BLaER1 treated with 17β-estradiol and CSF1 and Interleukin-3, amounts not matched to agents 10 nM and 100 nM (cell line): ENCODE results near the gene VRK2.

Experiments
- H3K27ac ChIP-seq, 11 experiments: shearing (Covaris generic); formaldehyde crosslinking; 2 replicates each; pipeline ENCODE4 v1.8.1; 2022
- H3K27me3 ChIP-seq, 11 experiments: shearing (Covaris generic); formaldehyde crosslinking; 2 replicates each; pipeline ENCODE4 v1.8.1; 2022
- H3K36me3 ChIP-seq, 11 experiments: shearing (Covaris generic); formaldehyde crosslinking; 2 replicates each; pipeline ENCODE4 v1.8.1; 2022
- H3K4me1 ChIP-seq, 10 experiments: shearing (Covaris generic); formaldehyde crosslinking; 2 replicates each; pipeline ENCODE4 v1.8.1; 2022
- H3K4me2 ChIP-seq, 11 experiments: shearing (Covaris generic); formaldehyde crosslinking; 2 replicates each; pipeline ENCODE4 v1.8.1; 2022
- H3K4me3 ChIP-seq, 10 experiments: shearing (Covaris generic); formaldehyde crosslinking; 2 replicates each; pipeline ENCODE4 v1.8.1; 2022
- H3K9ac ChIP-seq, 11 experiments: shearing (Covaris generic); formaldehyde crosslinking; 2 replicates each; pipeline ENCODE4 v1.8.1; 2022
- H3K9me3 ChIP-seq, 11 experiments: shearing (Covaris generic); formaldehyde crosslinking; replicated peaks in 1 of 11; 2 replicates each; pipeline ENCODE4 v1.8.1; 2022
- H4K20me1 ChIP-seq, 11 experiments: shearing (Covaris generic); formaldehyde crosslinking; 2 replicates each; pipeline ENCODE4 v1.8.1; 2022
- Cebpa-rat ChIP-seq, 11 experiments: shearing (Covaris generic); IDR thresholded peaks; 2 replicates each; pipeline ENCODE4 v1.8.1; 2022

Gene VRK2

GRCh38 chr2:58063641-58064040 is 17.0 kb downstream of the VRK2 start:
- peaks cover 4 to 57% (median 29%) of the 10 kb centered on the region in 11 experiments for H3K36me3 ChIP-seq
- peak overlapping the region in 3 of 11 experiments; percentile 6 to 21 (median 11); a peak in 3 of 22 replicates for H3K9ac ChIP-seq
- peak overlapping the region in 7 of 11 experiments; percentile 24 to 68 (median 47); a peak in 12 of 22 replicates for H3K27ac ChIP-seq
- peaks cover 0 to 16% (median 9%) of the 10 kb centered on the region in 11 experiments; a peak in 10 of 22 replicates for H3K9me3 ChIP-seq
- H3K27me3 ChIP-seq = no peaks in the 10 kb centered on the region
- no peak for TF ChIP-seq Cebpa-rat (IDR thresholded peaks at IDR 0.05)
- no peaks in the 10 kb centered on the region for H4K20me1 ChIP-seq
- no peak overlapping the region for H3K4me3 ChIP-seq
- H3K4me1 ChIP-seq = peaks cover 11 to 25% (median 14%) of the 10 kb centered on the region in 10 experiments; a peak in 19 of 20 replicates
- peak overlapping the region; percentile 4 to 68 (median 53) for H3K4me2 ChIP-seq

GRCh38 chr2:58064086-58064485 is 17.5 kb downstream of the VRK2 start:
- Histone ChIP-seq H3K9me3 (peaks cover under 1 to 17% (median 12%) of the 10 kb centered on the region in 11 experiments; a peak in 13 of 22 replicates), H4K20me1 (no peaks in the 10 kb centered on the region), H3K4me2 (peak overlapping the region; percentile 4 to 68 (median 53)), H3K36me3 (peaks cover 2 to 57% (median 28%) of the 10 kb centered on the region in 11 experiments; a peak in 20 of 22 replicates), H3K9ac (peak overlapping the region in 3 of 11 experiments; percentile 6 to 21 (median 11); a peak in 3 of 22 replicates), H3K4me1 (peaks cover 11 to 25% (median 14%) of the 10 kb centered on the region in 10 experiments; a peak in 19 of 20 replicates), H3K27me3 (no peaks in the 10 kb centered on the region), H3K4me3 (no peak overlapping the region), H3K27ac (peak overlapping the region in 7 of 11 experiments; percentile 24 to 68 (median 47); a peak in 12 of 22 replicates)
- TF ChIP-seq Cebpa-rat (IDR thresholded peaks at IDR 0.05) = 0 out of 22 replicates have a peak, but pooled peaks of 1 of the 11 experiments have one; percentile 26

- Histone ChIP-seq H3K36me3 (peaks cover 13 to 65% (median 38%) of the 10 kb centered on the region in 11 experiments), H3K27ac (no peak overlapping the region), H3K27me3 (no peaks in the 10 kb centered on the region), H3K9ac (no peak overlapping the region), H3K4me1 (peaks cover 11 to 25% (median 14%) of the 10 kb centered on the region in 10 experiments; a peak in 19 of 20 replicates), H3K4me2 (no peak overlapping the region; a peak in 1 of 22 replicates), H4K20me1 (no peaks in the 10 kb centered on the region), H3K4me3 (no peak overlapping the region), H3K9me3 (peaks cover 5 to 22% (median 17%) of the 10 kb centered on the region in 11 experiments; a peak in 14 of 22 replicates)
- no peak for TF ChIP-seq Cebpa-rat (IDR thresholded peaks at IDR 0.05)
Observed at GRCh38 chr2:58065248-58065647, 18.6 kb downstream of the VRK2 start.

- Histone ChIP-seq H3K4me1 (peaks cover 11 to 25% (median 14%) of the 10 kb centered on the region in 10 experiments; a peak in 19 of 20 replicates), H3K9me3 (peaks cover 5 to 26% (median 17%) of the 10 kb centered on the region in 11 experiments; a peak in 14 of 22 replicates), H3K27me3 (no peaks in the 10 kb centered on the region), H3K27ac (no peak overlapping the region), H3K9ac (no peak overlapping the region), H3K4me3 (no peak overlapping the region), H3K4me2 (no peak overlapping the region), H3K36me3 (peaks cover 19 to 61% (median 38%) of the 10 kb centered on the region in 11 experiments), H4K20me1 (no peaks in the 10 kb centered on the region)
- TF ChIP-seq Cebpa-rat (IDR thresholded peaks at IDR 0.05) = no peak
Observed at GRCh38 chr2:58067001-58067400, 20.4 kb downstream of the VRK2 start.

GRCh38 chr2:58070765-58071164 is 24.2 kb downstream of the VRK2 start:
- H3K9ac ChIP-seq = no peak overlapping the region
- no peaks in the 10 kb centered on the region for H4K20me1 ChIP-seq
- peaks cover 16 to 42% (median 27%) of the 10 kb centered on the region in 11 experiments; a peak in 20 of 22 replicates for H3K9me3 ChIP-seq
- H3K4me1 ChIP-seq = no peaks in the 10 kb centered on the region
- H3K27me3 ChIP-seq = no peaks in the 10 kb centered on the region
- no peak for TF ChIP-seq Cebpa-rat (IDR thresholded peaks at IDR 0.05)
- peaks cover 34 to 67% (median 43%) of the 10 kb centered on the region in 11 experiments for H3K36me3 ChIP-seq
- H3K4me2 ChIP-seq = no peak overlapping the region
- no peak overlapping the region for H3K4me3 ChIP-seq
- no peak overlapping the region for H3K27ac ChIP-seq

- H3K4me3 ChIP-seq = no peak overlapping the region
- H3K4me1 ChIP-seq = no peaks in the 10 kb centered on the region
- H3K9me3 ChIP-seq = peaks cover 16 to 43% (median 26%) of the 10 kb centered on the region in 11 experiments; a peak in 20 of 22 replicates
- no peak overlapping the region for H3K9ac ChIP-seq
- no peaks in the 10 kb centered on the region for H4K20me1 ChIP-seq
- peaks cover 30 to 62% (median 40%) of the 10 kb centered on the region in 11 experiments for H3K36me3 ChIP-seq
- no peak overlapping the region for H3K27ac ChIP-seq
- no peak for TF ChIP-seq Cebpa-rat (IDR thresholded peaks at IDR 0.05)
- H3K4me2 ChIP-seq = no peak overlapping the region
- H3K27me3 ChIP-seq = no peaks in the 10 kb centered on the region
Observed at GRCh38 chr2:58072102-58072501, 25.5 kb downstream of the VRK2 start.

- H3K9me3 ChIP-seq = peaks cover 16 to 39% (median 24%) of the 10 kb centered on the region in 11 experiments; a peak in 20 of 22 replicates
- no peak overlapping the region for H3K27ac ChIP-seq
- H3K4me1 ChIP-seq = no peaks in the 10 kb centered on the region
- no peak overlapping the region for H3K9ac ChIP-seq
- H3K4me2 ChIP-seq = no peak overlapping the region
- H3K27me3 ChIP-seq = no peaks in the 10 kb centered on the region
- peaks cover 28 to 54% (median 37%) of the 10 kb centered on the region in 11 experiments for H3K36me3 ChIP-seq
- no peaks in the 10 kb centered on the region for H4K20me1 ChIP-seq
- no peak for TF ChIP-seq Cebpa-rat (IDR thresholded peaks at IDR 0.05)
- no peak overlapping the region for H3K4me3 ChIP-seq
Observed at GRCh38 chr2:58073008-58073407, 26.4 kb downstream of the VRK2 start.

- no peak overlapping the region for H3K4me3 ChIP-seq
Observed at GRCh38 chr2:58073751-58074150, 27.1 kb downstream of the VRK2 start.

GRCh38 chr2:58081000-58081399 is 34.4 kb downstream of the VRK2 start:
- no peak overlapping the region for H3K9ac ChIP-seq
- no peak for TF ChIP-seq Cebpa-rat (IDR thresholded peaks at IDR 0.05)
- no peaks in the 10 kb centered on the region for H3K4me1 ChIP-seq
- peaks cover 0 to 8% (median 0%) of the 10 kb centered on the region in 11 experiments; a peak in 4 of 22 replicates for H3K36me3 ChIP-seq
- 0 out of 22 replicates have a peak, but pooled peaks cover 0 to 1% (median 0%) of the 10 kb centered on the region in 11 experiments for H3K9me3 ChIP-seq
- no peaks in the 10 kb centered on the region for H3K27me3 ChIP-seq
- no peaks in the 10 kb centered on the region for H4K20me1 ChIP-seq
- H3K27ac ChIP-seq = no peak overlapping the region
- no peak overlapping the region for H3K4me3 ChIP-seq
- no peak overlapping the region for H3K4me2 ChIP-seq

More at GRCh38 chr2:58073751-58074150, 27.1 kb downstream of the VRK2 start:
- peaks cover 11 to 33% (median 19%) of the 10 kb centered on the region in 11 experiments; a peak in 19 of 22 replicates for H3K9me3 ChIP-seq
- H3K27me3 ChIP-seq = no peaks in the 10 kb centered on the region
- H3K4me1 ChIP-seq = no peaks in the 10 kb centered on the region
- no peak overlapping the region for H3K4me2 ChIP-seq
- no peaks in the 10 kb centered on the region for H4K20me1 ChIP-seq
- H3K27ac ChIP-seq = no peak overlapping the region
- no peak overlapping the region for H3K9ac ChIP-seq
- no peak for TF ChIP-seq Cebpa-rat (IDR thresholded peaks at IDR 0.05)
- peaks cover 27 to 47% (median 37%) of the 10 kb centered on the region in 11 experiments for H3K36me3 ChIP-seq
